ENCODE results near the gene HOXC11.

The HOXC11 gene

DNA sequence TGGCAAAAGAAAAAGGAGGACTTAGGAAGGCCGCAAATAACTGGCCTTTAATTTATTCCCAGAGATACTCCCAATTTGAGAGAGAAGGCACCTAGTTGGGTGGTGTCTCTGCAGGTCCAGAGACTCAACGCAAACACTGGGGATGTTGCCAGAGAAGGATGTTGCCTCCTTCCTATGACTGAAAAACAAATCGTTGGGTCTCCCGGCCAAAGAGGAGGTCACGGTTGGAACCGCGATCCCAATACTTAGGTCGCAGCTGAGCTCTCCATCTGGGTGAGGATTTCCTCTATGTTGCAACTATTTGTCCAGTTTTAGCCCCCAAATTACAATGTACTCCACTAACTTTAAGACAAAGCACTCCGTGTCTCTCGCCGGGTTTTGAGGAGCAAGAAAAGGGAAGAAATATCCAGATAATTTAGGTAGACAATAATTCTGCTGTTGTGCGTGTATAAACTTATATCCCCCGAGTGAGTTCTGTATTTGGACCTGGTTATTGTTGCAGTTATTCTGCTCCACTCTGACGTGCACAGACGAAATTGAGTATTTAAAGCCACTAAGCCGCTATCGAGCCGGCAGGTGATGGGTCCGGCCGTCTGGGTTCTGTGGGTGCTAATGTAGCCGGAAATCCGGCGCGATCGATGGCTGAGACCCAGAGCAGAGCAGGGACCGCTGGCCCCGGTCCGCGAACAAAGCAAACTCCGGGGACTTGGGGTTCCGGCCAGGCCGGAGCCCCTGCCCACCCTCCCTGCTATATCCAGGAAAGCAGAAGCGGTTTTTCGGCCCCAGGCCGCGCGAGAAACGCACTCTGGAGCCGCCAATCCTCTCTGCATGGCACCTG lies 12.5 kb upstream of the HOXC11 start:
- no peak for DNase-seq

- no peak for DNase-seq
Observed at GRCh38 chr12:53961025-53961761, 11.7 kb upstream of the HOXC11 start.

DNA sequence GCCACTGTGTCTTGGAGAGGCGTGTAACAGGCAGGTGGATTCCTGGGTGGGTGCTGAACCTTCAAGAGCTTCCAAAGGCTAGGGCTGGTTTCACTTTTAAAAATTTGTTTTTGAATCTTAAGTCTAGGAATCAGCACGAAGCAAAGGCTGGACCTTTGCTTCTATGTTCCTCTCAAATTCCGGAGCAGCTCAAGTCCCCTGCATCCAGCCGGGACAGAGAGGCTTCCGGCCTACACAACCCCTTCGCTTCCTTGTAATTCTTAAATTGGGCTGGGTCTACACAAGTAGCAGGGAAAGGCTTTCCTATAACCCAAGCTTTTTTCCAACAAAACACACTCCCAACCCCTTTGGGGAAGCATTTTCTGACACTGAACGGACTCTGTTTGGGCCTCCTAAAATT lies 9.9 kb upstream of the HOXC11 start:
- DNase-seq, result no peak

DNA sequence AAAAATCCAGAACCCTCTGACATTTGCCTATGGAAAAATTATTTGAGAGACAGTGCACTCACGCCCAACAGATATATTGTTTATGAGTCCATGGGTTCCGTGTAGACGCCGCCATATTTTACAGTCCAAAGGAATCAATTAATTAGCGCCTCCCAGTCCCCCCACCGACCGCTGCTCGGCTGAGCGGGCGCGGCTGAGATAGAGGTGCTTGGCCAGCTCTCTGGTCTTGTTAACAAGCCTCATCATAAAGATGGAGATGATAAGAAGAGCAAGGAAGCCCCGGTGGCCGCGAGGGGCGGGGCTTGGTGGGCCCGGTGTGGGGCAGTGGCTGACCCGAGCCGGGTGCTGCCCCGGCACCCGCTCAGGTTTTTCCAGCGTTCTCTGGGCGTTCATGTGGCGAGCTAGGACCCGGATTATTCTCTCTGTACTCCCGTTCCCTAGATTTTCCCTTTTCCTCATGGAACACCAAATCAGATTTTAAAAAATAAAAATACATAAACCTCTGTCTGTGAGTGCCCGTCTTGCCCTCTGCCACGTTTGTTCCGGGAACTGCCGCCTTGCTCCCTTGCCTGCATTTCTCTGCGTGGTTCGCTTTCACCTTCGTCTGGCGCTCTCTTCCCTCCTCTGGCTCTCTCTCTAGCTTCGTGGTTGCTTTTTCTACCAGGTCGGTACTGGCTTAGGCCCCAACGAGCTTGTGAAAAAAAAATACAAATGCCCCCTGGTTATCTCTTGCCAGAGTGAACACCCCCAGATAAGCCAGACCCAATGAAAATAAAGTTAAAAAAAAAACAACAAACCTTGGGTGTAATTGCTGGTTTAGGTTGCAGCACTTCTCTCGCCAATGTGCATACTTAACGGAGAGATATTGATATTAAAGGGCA lies 9.3 kb upstream of the HOXC11 start:
- no peak for DNase-seq

- no peak for DNase-seq
Observed at GRCh38 chr12:53964315-53964713, 8.6 kb upstream of the HOXC11 start.

DNA sequence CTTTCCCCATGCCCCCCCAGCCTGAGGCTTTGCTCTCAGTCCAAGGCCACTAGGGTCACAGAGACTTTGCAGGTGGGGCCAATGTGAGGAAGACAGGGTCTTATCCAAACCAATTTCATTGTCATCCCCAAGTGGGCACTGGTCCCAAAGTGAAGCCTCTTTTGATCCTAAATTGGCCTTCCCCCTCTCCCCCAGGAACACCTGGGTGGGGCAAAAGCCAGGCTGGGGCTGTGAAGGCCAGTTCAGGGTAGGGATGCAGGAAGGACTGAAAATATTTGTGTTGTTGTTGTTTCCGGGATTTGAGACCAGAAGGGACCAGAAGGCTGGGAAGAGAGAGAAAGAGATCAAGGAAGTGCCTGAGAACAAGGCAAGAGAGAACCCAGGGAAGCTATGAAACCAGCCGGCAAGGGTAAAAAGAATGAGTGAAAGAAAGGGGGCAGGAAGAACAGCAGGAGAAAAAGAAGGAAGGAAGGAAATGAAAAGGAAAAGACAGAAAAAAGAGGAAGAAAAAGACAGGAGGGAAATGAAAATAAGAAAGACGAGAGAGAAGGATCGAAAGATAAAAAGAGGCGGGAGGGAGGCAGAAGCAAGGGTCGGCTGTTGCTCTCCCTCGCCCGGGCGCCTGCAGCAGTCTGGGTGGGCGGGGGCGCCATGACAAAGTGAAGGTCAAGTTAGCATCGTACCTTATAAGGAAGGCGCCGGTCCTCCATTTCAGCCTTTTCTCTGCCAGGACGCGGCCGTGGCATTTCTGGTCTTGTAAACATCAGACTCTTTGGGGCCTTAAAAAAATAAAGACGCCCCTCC lies 7.4 kb upstream of the HOXC11 start:
- no peak for DNase-seq

DNA sequence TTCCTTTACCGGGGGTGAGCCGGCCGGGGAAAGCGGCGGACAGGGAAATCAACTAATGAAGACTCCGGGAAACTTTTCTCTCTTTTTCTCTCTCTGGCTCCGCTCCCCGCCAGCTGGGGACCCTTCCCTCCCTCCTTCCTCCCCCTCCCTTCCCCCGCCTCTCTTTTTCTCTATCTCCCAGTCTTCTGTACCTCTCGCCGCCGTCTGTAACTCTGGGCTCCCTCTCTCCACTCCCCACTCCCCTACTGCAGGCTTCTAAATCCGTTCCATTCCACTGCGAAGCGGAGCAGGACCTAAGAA lies 6.9 kb upstream of the HOXC11 start:
- no peak for DNase-seq

GRCh38 chr12:53966385-53967133 lies 6.4 kb upstream of the HOXC11 start:
- DNase-seq, result no peak

DNA sequence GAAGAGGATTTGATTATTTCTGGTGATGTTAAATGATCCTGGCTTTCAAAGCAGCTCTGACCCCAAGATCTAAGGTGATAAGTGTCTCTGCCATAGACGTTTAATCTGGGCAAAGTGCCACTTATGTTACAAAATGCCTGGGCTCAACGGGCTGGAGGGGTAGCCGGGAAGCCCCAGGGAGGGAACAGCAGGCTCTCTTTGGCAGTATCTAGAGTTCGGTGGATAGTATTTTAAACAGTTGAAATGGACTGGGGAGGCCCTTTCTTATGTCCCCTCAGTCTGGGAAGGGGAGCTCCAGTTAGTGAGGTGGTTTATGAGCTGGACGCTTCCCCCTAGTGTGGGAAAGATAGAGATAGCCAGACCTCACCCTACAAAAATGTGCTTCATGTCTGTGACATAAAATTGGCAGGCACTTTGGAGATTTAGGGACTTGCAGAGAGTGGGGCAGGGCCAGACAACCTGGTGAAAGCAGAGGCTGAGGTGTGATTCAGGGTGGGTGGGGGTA lies 5.5 kb upstream of the HOXC11 start:
- DNase-seq, result no peak

DNA sequence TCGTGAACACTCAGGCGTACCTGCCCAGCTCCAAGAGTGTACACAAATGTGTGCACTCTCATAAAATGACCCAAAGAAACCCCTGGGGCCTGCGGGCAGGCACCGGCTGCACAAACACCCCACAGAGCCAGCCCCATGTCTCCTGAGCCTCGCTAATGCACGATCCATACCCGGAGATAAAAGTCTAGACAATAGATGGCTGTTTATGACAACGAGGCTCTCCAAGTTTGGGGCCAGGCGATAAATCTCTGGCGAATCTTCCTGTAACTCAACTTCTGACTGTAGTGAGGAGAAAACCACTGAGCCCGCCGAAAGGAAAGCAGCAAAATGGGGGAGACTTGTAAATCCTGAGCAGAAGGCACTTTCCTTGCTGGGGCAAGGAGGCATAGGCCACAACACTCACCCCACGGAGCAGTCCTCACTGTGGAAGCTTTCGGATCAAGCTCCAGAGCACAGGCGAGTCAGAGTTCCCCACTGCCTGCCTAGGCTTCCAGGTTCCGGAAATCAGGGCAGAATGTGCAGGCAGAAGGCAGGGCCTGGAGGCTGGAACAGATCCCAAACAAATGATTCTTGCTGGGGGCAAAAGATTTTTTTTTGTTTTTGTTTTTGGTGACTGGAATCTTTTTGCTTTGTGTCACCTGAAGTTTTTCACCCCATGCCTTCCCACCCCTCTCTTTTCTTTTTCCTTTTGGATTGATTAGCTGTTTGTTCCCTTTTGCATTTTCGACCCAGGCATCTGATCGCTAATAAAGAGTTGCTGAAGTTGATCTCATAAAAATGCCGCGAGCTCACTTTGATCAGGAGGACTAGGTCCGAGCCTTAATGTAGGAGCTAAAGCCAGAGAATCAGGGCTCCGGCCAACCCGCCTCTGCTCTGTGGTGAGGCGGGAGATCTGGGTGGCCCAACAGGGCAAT lies 4.5 kb upstream of the HOXC11 start:
- no peak for DNase-seq

DNA sequence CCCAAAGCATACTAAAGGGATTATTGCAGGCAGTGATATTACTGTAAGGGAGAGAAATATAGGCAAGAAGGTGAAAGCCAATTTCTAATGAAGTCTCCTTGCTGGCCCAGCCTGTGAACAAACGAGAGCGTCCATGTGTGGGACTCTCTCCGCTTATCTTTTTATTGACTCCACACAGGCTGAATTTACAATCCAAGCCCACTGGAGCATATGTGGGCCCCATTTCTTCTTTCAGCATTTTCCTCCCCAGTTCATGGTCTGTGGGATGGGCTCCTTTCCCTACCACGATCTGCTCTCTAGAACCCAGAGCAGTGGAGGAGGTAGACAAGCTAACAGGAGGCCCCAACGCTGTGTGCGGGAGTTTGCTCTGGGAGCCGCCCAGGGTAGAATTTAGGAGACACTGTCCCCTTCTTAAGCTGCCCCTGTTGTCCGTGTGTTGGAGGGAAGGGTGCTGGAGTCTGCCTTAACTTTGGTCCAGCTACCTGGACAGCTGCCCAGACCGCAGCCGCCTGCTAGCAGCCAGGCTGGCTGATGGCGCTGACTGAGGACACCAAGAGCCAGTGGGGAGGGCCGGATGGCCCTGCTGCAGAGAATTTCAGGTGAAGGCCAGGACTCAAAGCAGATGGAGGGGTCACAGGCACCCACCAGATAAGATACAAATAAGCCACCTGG lies 3.2 kb upstream of the HOXC11 start:
- no peak for DNase-seq

DNA sequence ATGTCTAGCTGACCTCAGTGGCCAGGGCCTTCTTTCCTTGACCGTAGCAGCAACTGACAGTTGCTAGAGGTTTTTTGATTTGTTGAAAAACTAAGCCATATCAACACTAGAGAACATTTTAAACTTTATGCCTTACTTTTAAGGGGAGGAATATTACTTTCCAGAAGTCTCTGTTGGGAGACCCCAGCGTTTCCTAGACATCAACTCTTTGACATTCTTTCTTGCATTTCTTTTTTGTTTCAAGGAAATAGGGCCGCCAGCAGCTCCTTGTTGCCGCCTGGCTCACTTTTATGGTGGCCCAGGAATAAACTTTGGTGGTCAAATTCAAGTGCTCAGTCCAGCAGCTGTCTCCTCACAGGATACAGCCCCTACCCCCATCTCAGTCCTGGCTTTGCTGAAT lies 2.5 kb upstream of the HOXC11 start:
- no peak for DNase-seq

- DNase-seq, result no peak
Observed at GRCh38 chr12:53971129-53971528, 1.8 kb upstream of the HOXC11 start.

GRCh38 chr12:53971686-53972085 lies 1.2 kb upstream of the HOXC11 start:
- no peak for DNase-seq

DNA sequence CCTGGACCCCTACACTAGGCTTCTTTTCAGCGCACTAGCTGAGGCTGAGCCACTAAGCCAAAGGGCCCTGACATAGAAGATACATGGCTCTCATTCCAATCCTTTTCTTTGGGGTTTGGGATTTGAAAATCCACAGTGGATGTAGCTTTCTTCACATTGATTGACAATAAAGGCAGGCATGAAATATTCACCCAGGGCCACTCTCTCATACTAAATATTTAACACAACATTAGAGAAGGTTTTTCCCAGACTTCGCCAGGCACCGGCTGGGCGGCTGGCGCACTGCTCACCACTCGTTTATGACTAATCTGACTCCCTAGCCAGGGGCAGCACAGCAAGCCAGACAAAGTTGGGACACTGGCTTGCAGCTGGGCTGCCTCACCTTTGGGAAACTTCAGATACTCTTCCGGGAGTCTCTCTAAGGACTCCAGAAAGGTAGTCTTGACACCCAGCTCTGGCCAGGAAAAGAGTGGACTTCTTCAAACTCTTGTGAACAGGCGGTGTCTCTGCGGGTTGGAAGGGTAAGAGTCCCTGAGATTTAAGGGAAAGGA lies 699 bp upstream of the HOXC11 start:
- DNase-seq, result no peak

GRCh38 chr12:53973236-53974042 lies 513 bp downstream of the HOXC11 start:
- no peak for DNase-seq

DNA sequence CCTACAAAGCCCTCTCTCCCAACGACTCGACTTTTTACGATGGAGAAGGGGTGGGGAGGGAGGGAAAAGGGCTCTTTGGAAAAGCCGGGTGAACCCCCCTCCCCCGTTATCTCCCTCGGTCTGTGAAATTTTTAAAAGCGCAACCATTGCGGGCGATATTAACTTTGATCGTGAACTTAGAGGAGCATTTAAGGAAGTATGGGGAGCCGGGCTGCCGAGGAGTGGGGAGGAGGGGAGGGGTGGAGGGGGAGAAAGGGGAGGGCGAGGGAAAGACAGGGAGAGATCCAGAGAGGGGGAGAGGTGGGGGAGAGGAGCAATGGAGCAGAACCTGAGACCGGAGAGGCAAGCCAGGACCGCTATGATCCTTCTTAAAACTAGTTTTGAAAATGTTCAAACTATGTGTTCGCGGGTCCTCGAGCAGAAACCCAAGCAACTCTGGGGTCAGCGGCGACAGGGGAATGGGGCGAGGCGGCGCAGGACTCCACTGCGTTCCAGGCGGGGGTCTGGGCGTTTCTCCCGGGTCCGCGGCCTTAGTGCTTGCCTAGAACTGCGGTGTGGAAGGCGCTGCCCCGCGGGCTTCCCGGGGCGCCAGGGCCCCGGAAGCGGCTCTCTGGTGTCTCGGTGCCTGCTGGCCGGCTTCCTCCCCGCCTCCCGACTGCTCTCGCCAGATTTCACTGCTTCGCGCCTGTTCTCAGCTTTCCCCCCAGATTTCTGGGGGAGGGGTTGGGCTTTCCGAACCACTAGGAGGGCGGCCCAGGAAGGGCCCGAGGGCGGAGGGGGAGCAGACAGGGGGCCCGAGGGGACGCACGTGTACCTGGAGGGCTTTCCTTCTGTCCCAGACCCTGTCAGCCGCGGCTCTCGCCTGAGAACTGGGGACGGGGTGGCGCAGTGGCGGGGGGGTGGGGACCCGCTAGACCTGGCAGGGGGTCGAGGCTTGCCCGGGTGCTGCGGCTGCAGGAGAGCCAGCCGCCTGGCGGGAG lies 1.4 kb downstream of the HOXC11 start, which contains the start of gene HOTAIR:
HOTAIR (minus strand) TSS at position 871 of the 980 bp plus-strand sequence.
- no peak for DNase-seq
